SK-N-SH (cell line): ENCODE measurements around the gene RETSAT. TPM values are rescaled to one million over a fixed set of nuclear protein-coding genes. Genes with fewer than 3 reads are reported as not detected.

Source experiments
- CTCF ChIA-PET: fragments of 300-600, 350-600 bp; formaldehyde crosslinking; extraction: SDS; loops from one replicate; lab custom pipeline; 2021; lab: Yijun Ruan, JAX
- POLR2A ChIA-PET: fragments of 350-600 bp; sonication (Branson Sonifier 250); formaldehyde crosslinking; extraction: SDS; loops from one replicate; lab custom pipeline; 2020; ENCODE audit warnings: antibody characterized with exemption, inconsistent platforms; lab: Yijun Ruan, JAX
- DNase-seq: peaks from one replicate; pipeline ENCODE4 v3.0.0; 2012
- H2AFZ ChIP-seq: fragments of 200-600 bp; sonication (generic); 2 replicates; pipeline ENCODE4 v1.8.1; 2016; ENCODE audit warnings: antibody characterized with exemption, mild to moderate bottlenecking, low read depth
- H3F3A ChIP-seq: fragments of 200-600 bp; sonication (generic); replicated peaks from 2 replicates; pipeline ENCODE3; 2016; ENCODE audit warnings: antibody characterized with exemption, mild to moderate bottlenecking; ENCODE audit not compliant: insufficient read depth
- H3K27ac ChIP-seq, 2 experiments: fragments of 200-500 bp in 1 of 2; fragments of 200-600 bp in 1 of 2; sonication (Bioruptor generic) in 1 of 2; sonication (generic), shearing (Covaris generic) in 1 of 2; 2 replicates each; pipeline versions ENCODE4 v1.5.1 to v1.6.1; 2014 to 2016; ENCODE audit warnings: low read depth in 2 of 2, inconsistent platforms in 1 of 2, low read length in 1 of 2, mild to moderate bottlenecking in 1 of 2, mixed read lengths in 1 of 2
- H3K27me3 ChIP-seq: fragments of 200-600 bp; sonication (generic), shearing (Covaris generic); 2 replicates; pipeline ENCODE4 v1.6.1; 2016; ENCODE audit warnings: mixed run types; ENCODE audit not compliant: insufficient read depth
- H3K36me3 ChIP-seq, 2 experiments: fragments of 200-500 bp in 1 of 2; fragments of 200-600 bp in 1 of 2; sonication (Bioruptor generic) in 1 of 2; sonication (generic) in 1 of 2; replicated peaks in 1 of 2; 2 replicates each; pipeline versions ENCODE3 to v1.5.1; 2014 to 2016; ENCODE audit warnings: low read length in 1 of 2, mild to moderate bottlenecking in 1 of 2; ENCODE audit not compliant: insufficient read depth in 2 of 2, control insufficient read depth in 1 of 2
- H3K4me1 ChIP-seq, 2 experiments: fragments of 200-500 bp in 1 of 2; fragments of 200-600 bp in 1 of 2; sonication (Bioruptor generic) in 1 of 2; sonication (generic), shearing (Covaris generic) in 1 of 2; 2 replicates each; pipeline versions ENCODE4 v1.5.1 to v1.6.1; 2014 to 2016; ENCODE audit warnings: low read depth in 1 of 2, low read length in 1 of 2, mixed run types in 1 of 2; ENCODE audit not compliant: insufficient read depth in 2 of 2, control insufficient read depth in 1 of 2
- H3K4me2 ChIP-seq: fragments of 200-600 bp; sonication (generic), shearing (Covaris generic); 2 replicates; pipeline ENCODE4 v1.6.1; 2017; ENCODE audit warnings: mixed run types
- H3K4me3 ChIP-seq, 2 experiments: fragments of 200-500 bp in 1 of 2; fragments of 200-600 bp in 1 of 2; sonication (Bioruptor generic) in 1 of 2; sonication (generic), shearing (Covaris generic) in 1 of 2; 2 replicates each; pipeline versions ENCODE4 v1.5.1 to v1.8.1; 2014 to 2016; ENCODE audit warnings: low read depth in 2 of 2, inconsistent platforms in 1 of 2, low read length in 1 of 2, mild to moderate bottlenecking in 1 of 2, mixed read lengths in 1 of 2, moderate library complexity in 1 of 2
- H3K79me2 ChIP-seq: fragments of 200-600 bp; sonication (generic); 2 replicates; pipeline ENCODE4 v1.8.1; 2017; ENCODE audit warnings: mild to moderate bottlenecking; ENCODE audit not compliant: insufficient read depth
- H3K9ac ChIP-seq: fragments of 200-600 bp; sonication (generic); 2 replicates; pipeline ENCODE4 v1.6.1; 2017; ENCODE audit warnings: mixed run types
- H3K9me2 ChIP-seq: fragments of 200-600 bp; sonication (generic); 2 replicates; pipeline ENCODE4 v1.6.1; 2017; ENCODE audit warnings: mixed run types
- H3K9me3 ChIP-seq: fragments of 200-600 bp; sonication (generic); 2 replicates; pipeline ENCODE4 v1.6.1; 2017; ENCODE audit warnings: mixed run types, mild to moderate bottlenecking, moderate library complexity
- H4K20me1 ChIP-seq: fragments of 200-600 bp; sonication (generic); 2 replicates; pipeline ENCODE4 v1.6.1; 2017; ENCODE audit warnings: mild to moderate bottlenecking, mixed run types; ENCODE audit not compliant: insufficient read depth
- ELF1 ChIP-seq: IDR thresholded peaks from 2 replicates; pipeline ENCODE4 v1.4.0; 2012
- FOXM1 ChIP-seq: IDR thresholded peaks from 2 replicates; pipeline ENCODE4 v1.4.0; 2012; ENCODE audit warnings: low read depth, mild to moderate bottlenecking
- GATA2 ChIP-seq: sonication (generic); formaldehyde crosslinking; IDR thresholded peaks from 2 replicates; pipeline ENCODE4 v1.5.0; 2020; ENCODE audit warnings: mild to moderate bottlenecking, missing genetic modification reagents
- JUND ChIP-seq: IDR thresholded peaks from 2 replicates; pipeline ENCODE4 v1.4.0; 2012
- MEF2A ChIP-seq: IDR thresholded peaks from 2 replicates; pipeline ENCODE4 v1.4.0; 2012; ENCODE audit warnings: low read depth, borderline replicate concordance
- MXI1 ChIP-seq: IDR thresholded peaks from 2 replicates; pipeline ENCODE4 v1.6.1; 2012; ENCODE audit warnings: mild to moderate bottlenecking, low read depth, low read length, improper control_type of control experiment
- NRF1 ChIP-seq: IDR thresholded peaks from 2 replicates; pipeline ENCODE4 v1.6.1; 2012; ENCODE audit warnings: low read depth, mild to moderate bottlenecking, low read length
- POLR2AphosphoS5 ChIP-seq: IDR thresholded peaks from 2 replicates; pipeline ENCODE4 v1.6.1; 2012; ENCODE audit warnings: low read depth, low read length
- RAD21 ChIP-seq: IDR thresholded peaks from 2 replicates; pipeline ENCODE4 v1.6.1; 2012; ENCODE audit warnings: mild to moderate bottlenecking, low read length
- RFX5 ChIP-seq: IDR thresholded peaks from 2 replicates; pipeline ENCODE4 v1.6.1; 2012; ENCODE audit warnings: mild to moderate bottlenecking, improper control_type of control experiment, low read length
- SIN3A ChIP-seq: IDR thresholded peaks from 2 replicates; pipeline ENCODE4 v1.6.1; 2012; ENCODE audit warnings: low read depth, mild to moderate bottlenecking, low read length, moderate library complexity, borderline replicate concordance
- SMC3 ChIP-seq: IDR thresholded peaks from 2 replicates; pipeline ENCODE4 v1.6.1; 2012; ENCODE audit warnings: low read depth, low read length, improper control_type of control experiment
- TAF1 ChIP-seq: IDR thresholded peaks from 2 replicates; pipeline ENCODE4 v1.6.1; 2012; ENCODE audit warnings: low read depth, mild to moderate bottlenecking, low read length, moderate library complexity, borderline replicate concordance
- TEAD4 ChIP-seq: IDR thresholded peaks from 2 replicates; pipeline ENCODE4 v1.4.0; 2012; ENCODE audit warnings: mild to moderate bottlenecking, borderline replicate concordance; ENCODE audit not compliant: insufficient read depth
- YY1 ChIP-seq: IDR thresholded peaks from 2 replicates; pipeline ENCODE4 v1.4.0; 2012; ENCODE audit warnings: low read depth, mild to moderate bottlenecking
- WGBS: methylation state at CpG from one replicate; pipeline ENCODE4 v1.1.6; 2017; ENCODE audit warnings: low lambda C conversion rate; 5-methylcytosine and 5-hydroxymethylcytosine counted together
- polyA plus RNA-seq, 3 experiments: library from polyadenylated mRNA; depleted of rRNA; stranded (reverse); fragments of >200 nt; gene quantifications; 2 replicates each; pipeline ENCODE4 v1.2.3, GENCODE V29; 2012
- TF ChIP-seq, protein P1 (sequence below): IDR thresholded peaks from 2 replicates; pipeline ENCODE4 v1.6.1; 2012; ENCODE audit warnings: mild to moderate bottlenecking, low read depth, low read length, moderate library complexity
- TF ChIP-seq, protein P2 (sequence below): fragments of 150-350 bp; IDR thresholded peaks from 2 replicates; pipeline ENCODE4 v1.6.1; 2016; ENCODE audit warnings: mild to moderate bottlenecking, low read depth, low read length
- TF ChIP-seq, protein P3 (sequence below): IDR thresholded peaks from 2 replicates; pipeline ENCODE4; 2012
- TF ChIP-seq, protein P4 (sequence below): IDR thresholded peaks from 2 replicates; pipeline ENCODE4 v1.4.0; 2012; ENCODE audit warnings: low read depth, borderline replicate concordance

Gene RETSAT
- polyA plus RNA-seq, 1 of the 3 experiments (the other 2 are of a cell fraction), result 28.0 TPM

DNA sequence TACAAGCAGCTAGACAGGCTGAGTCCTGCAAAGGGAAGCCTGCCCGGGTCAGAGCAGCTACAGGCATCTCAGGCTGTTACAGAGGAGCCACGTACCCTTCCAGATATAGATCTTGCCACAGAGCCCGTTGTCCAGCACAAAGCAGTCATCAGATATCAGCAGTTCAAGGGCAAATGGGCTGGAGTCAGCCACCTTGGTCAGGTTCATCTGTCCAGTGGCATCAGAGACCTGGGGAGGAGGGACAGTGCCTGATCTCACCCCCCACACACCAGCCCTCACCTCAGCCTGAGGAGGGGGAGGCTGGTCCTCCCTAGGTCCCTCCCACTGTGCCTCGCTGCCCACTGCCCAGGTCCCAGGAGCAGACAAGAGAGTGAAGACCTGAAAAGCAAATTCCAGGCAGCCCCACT lies 43.6 kb upstream of the RETSAT start:
- DNase-seq, result no peak
- CTCF ChIA-PET, result interaction anchor here (1.1 to 1.4 kb wide), 3 partner anchors 9 to 154 kb away, joined by 3 to 4 read pairs (median 4); no protein-coding TSS in a partner anchor
- 53% methylated on average over 3 of the region's 4 CpGs for WGBS
- Histone ChIP-seq H3K27me3 (no peaks in the 10 kb centered on the region), H3K9me2 (no peaks in the 10 kb centered on the region), H3K9me3 (no peaks in the 10 kb centered on the region), H3F3A (no peaks in the 10 kb centered on the region), H3K27ac (no peak overlapping the region), H3K4me1 (peaks cover 0 to 23% of the 10 kb centered on the region in 2 experiments; a peak in 1 of 4 replicates), H3K4me3 (no peak overlapping the region), H3K9ac (no peak overlapping the region), H2AFZ (no peak overlapping the region), H3K36me3 (no peaks in the 10 kb centered on the region), H3K4me2 (no peak overlapping the region), H4K20me1 (no peaks in the 10 kb centered on the region), H3K79me2 (no peaks in the 10 kb centered on the region)
- TF ChIP-seq TEAD4, result no peak
- TF ChIP-seq GATA2 (CRISPR knock-in tag), result peak; percentile 57; the same call in 1 of the 2 replicates
- POLR2A ChIA-PET, result interaction anchor here (0.8 kb wide), 1 partner anchor 141 kb away, joined by 3 read pairs; the partner anchor contains the start of gene MAT2A

DNA sequence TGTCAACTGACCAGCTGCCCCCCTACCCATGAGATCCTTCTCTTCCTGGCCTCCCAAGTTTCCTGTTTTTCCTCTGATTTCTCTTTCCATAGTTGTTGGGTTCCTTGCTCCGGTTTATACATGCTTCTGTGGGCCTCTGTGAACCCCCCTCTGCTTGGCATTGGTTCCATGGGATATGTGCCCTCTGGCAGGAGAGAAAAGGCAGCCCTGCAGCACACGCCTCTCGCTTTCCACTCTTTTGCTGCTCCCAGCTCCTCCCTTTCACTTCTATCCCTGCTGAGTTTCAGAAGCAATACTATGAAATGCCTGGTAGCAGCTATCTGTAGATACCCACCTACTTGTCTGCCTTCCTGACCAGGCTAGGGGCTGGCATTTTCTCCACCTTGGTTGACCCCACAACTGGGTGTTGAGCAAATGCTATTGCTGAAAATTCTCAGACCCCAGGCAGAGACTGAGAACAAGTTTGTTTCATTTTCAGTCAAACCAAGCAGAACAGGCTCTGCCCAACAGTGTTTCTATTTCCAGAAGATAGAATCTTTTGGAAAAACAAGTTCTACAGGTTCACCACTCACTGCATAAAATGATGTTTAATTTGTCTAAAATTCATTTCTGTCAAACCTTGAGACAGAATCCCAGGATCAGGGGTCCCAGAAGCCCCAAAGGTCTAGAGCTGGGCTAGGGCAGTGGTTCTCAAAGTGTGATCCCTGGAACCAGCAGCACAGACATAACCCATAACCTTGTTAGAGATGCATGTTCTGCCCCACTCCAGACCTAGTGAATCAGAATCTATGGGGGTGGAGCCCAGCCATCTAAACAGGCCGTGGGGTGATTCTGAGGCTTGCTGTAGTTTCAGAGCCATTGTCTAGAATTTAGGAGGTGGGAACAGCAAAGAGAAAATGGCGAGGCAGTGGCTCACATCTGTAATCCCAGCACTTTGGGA lies 42.5 kb upstream of the RETSAT start:
- Histone ChIP-seq H3K9ac (no peak overlapping the region), H3K4me3 (no peak overlapping the region), H3K36me3 (no peaks in the 10 kb centered on the region), H4K20me1 (no peaks in the 10 kb centered on the region), H3K4me1 (peaks cover 0 to 23% of the 10 kb centered on the region in 2 experiments; a peak in 1 of 4 replicates), H2AFZ (no peak overlapping the region), H3K27me3 (no peaks in the 10 kb centered on the region), H3K27ac (no peak overlapping the region), H3F3A (no peaks in the 10 kb centered on the region), H3K9me2 (no peaks in the 10 kb centered on the region), H3K79me2 (no peaks in the 10 kb centered on the region), H3K4me2 (peak overlapping the region; percentile 28; the same call in 1 of the 2 replicates), H3K9me3 (no peaks in the 10 kb centered on the region)
- POLR2A ChIA-PET, result no interaction called here
- DNase-seq, result no peak
- WGBS, result 92% methylated on average over 5 of the region's 5 CpGs
- CTCF ChIA-PET, result interaction anchor here (1.1 kb wide), 1 partner anchor 8 kb away, joined by 4 read pairs; no protein-coding TSS in a partner anchor
- TF ChIP-seq GATA2 (CRISPR knock-in tag), result no peak
- no peak for TF ChIP-seq RAD21
- TF ChIP-seq NRF1, result no peak
- TF ChIP-seq SMC3, result no peak
- no peak for TF ChIP-seq MEF2A
- TF ChIP-seq RFX5, result no peak
- TF ChIP-seq FOXM1, result no peak
- TF ChIP-seq MXI1, result no peak
- TF ChIP-seq, protein P1, sequence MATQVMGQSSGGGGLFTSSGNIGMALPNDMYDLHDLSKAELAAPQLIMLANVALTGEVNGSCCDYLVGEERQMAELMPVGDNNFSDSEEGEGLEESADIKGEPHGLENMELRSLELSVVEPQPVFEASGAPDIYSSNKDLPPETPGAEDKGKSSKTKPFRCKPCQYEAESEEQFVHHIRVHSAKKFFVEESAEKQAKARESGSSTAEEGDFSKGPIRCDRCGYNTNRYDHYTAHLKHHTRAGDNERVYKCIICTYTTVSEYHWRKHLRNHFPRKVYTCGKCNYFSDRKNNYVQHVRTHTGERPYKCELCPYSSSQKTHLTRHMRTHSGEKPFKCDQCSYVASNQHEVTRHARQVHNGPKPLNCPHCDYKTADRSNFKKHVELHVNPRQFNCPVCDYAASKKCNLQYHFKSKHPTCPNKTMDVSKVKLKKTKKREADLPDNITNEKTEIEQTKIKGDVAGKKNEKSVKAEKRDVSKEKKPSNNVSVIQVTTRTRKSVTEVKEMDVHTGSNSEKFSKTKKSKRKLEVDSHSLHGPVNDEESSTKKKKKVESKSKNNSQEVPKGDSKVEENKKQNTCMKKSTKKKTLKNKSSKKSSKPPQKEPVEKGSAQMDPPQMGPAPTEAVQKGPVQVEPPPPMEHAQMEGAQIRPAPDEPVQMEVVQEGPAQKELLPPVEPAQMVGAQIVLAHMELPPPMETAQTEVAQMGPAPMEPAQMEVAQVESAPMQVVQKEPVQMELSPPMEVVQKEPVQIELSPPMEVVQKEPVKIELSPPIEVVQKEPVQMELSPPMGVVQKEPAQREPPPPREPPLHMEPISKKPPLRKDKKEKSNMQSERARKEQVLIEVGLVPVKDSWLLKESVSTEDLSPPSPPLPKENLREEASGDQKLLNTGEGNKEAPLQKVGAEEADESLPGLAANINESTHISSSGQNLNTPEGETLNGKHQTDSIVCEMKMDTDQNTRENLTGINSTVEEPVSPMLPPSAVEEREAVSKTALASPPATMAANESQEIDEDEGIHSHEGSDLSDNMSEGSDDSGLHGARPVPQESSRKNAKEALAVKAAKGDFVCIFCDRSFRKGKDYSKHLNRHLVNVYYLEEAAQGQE, result no peak
- TF ChIP-seq, protein P2, sequence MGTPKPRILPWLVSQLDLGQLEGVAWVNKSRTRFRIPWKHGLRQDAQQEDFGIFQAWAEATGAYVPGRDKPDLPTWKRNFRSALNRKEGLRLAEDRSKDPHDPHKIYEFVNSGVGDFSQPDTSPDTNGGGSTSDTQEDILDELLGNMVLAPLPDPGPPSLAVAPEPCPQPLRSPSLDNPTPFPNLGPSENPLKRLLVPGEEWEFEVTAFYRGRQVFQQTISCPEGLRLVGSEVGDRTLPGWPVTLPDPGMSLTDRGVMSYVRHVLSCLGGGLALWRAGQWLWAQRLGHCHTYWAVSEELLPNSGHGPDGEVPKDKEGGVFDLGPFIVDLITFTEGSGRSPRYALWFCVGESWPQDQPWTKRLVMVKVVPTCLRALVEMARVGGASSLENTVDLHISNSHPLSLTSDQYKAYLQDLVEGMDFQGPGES, result no peak
- TF ChIP-seq POLR2AphosphoS5, result no peak
- no peak for TF ChIP-seq TAF1
- TF ChIP-seq SIN3A, result no peak
- no peak for TF ChIP-seq ELF1
- no peak for TF ChIP-seq YY1
- TF ChIP-seq, protein P3, sequence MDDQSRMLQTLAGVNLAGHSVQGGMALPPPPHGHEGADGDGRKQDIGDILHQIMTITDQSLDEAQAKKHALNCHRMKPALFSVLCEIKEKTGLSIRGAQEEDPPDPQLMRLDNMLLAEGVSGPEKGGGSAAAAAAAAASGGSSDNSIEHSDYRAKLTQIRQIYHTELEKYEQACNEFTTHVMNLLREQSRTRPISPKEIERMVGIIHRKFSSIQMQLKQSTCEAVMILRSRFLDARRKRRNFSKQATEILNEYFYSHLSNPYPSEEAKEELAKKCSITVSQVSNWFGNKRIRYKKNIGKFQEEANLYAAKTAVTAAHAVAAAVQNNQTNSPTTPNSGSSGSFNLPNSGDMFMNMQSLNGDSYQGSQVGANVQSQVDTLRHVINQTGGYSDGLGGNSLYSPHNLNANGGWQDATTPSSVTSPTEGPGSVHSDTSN, result no peak
- no peak for TF ChIP-seq JUND
- TF ChIP-seq, protein P4, sequence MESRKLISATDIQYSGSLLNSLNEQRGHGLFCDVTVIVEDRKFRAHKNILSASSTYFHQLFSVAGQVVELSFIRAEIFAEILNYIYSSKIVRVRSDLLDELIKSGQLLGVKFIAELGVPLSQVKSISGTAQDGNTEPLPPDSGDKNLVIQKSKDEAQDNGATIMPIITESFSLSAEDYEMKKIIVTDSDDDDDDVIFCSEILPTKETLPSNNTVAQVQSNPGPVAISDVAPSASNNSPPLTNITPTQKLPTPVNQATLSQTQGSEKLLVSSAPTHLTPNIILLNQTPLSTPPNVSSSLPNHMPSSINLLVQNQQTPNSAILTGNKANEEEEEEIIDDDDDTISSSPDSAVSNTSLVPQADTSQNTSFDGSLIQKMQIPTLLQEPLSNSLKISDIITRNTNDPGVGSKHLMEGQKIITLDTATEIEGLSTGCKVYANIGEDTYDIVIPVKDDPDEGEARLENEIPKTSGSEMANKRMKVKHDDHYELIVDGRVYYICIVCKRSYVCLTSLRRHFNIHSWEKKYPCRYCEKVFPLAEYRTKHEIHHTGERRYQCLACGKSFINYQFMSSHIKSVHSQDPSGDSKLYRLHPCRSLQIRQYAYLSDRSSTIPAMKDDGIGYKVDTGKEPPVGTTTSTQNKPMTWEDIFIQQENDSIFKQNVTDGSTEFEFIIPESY, result no peak
